ENCODE data around the gene ZNF530. TPM values are rescaled to one million over a fixed set of nuclear protein-coding genes. Genes with fewer than 3 reads are reported as not detected.

ZNF530 gene
- total and polyA plus RNA-seq, 7 donors, result 1.2 to 12.5 (median 2.5) TPM

- intact Hi-C loops (cut with DNase I), result no loop called here
- WGBS, 2 donors, result 61 to 63% methylated on average over 7 of the region's 7 CpGs
- Histone ChIP-seq H3K4me1 (no peaks in the 10 kb centered on the region), H3K27me3 (no peaks in the 10 kb centered on the region), H3K4me3 (no peak overlapping the region), H3K9me3 (peaks cover 34 to 71% (median 48%) of the 10 kb centered on the region in 4 donors), H3K36me3 (peaks cover 0 to 16% (median 2%) of the 10 kb centered on the region in 4 donors), H3K27ac (no peak overlapping the region)
- TF ChIP-seq POLR2AphosphoS5 (IDR thresholded peaks at IDR 0.05) (no peak), CTCF (IDR thresholded peaks at IDR 0.05) (no peak), POLR2A (IDR thresholded peaks at IDR 0.05) (no peak), EP300 (IDR thresholded peaks at IDR 0.05) (no peak)
- no peak for DNase-seq
These were observed 33.1 kb upstream of the ZNF530 start for GRCh38 chr19:57566396-57567265.

- DNase-seq, result no peak
- TF ChIP-seq CTCF (IDR thresholded peaks at IDR 0.05) (no peak), POLR2AphosphoS5 (IDR thresholded peaks at IDR 0.05) (no peak), POLR2A (IDR thresholded peaks at IDR 0.05) (no peak), EP300 (IDR thresholded peaks at IDR 0.05) (no peak)
- Histone ChIP-seq H3K4me3 (no peak overlapping the region), H3K27me3 (no peaks in the 10 kb centered on the region), H3K36me3 (peaks cover 33 to 56% (median 43%) of the 10 kb centered on the region in 4 donors), H3K4me1 (no peaks in the 10 kb centered on the region), H3K9me3 (peaks cover 70 to 96% (median 77%) of the 10 kb centered on the region in 4 donors), H3K27ac (no peak overlapping the region)
- intact Hi-C loops (cut with DNase I), result no loop called here
These were observed 29.0 kb upstream of the ZNF530 start for GRCh38 chr19:57570707-57571106.

- peaks cover 0 to under 1% (median 0%) of the 10 kb centered on the region in 4 donors for H3K4me1 ChIP-seq
- DNase-seq, result no peak
- H3K36me3 ChIP-seq, result peaks cover 33 to 72% (median 52%) of the 10 kb centered on the region in 4 donors
- intact Hi-C loops (cut with DNase I), result no loop called here
- H3K27me3 ChIP-seq, result no peaks in the 10 kb centered on the region
- peaks cover 62 to 80% (median 68%) of the 10 kb centered on the region in 4 donors for H3K9me3 ChIP-seq
- WGBS, 2 donors, result 95 to 97% methylated on average over 3 of the region's 3 CpGs
- no peak overlapping the region for H3K27ac ChIP-seq
- H3K4me3 ChIP-seq, result no peak overlapping the region
- TF ChIP-seq CTCF (IDR thresholded peaks at IDR 0.05), result no peak
- no peak for TF ChIP-seq POLR2AphosphoS5 (IDR thresholded peaks at IDR 0.05)
- TF ChIP-seq POLR2A (IDR thresholded peaks at IDR 0.05), result no peak
- TF ChIP-seq EP300 (IDR thresholded peaks at IDR 0.05), result no peak
These were observed 27.2 kb upstream of the ZNF530 start for GRCh38 chr19:57572415-57572947.

- H3K27ac ChIP-seq, result no peak overlapping the region
- H3K4me1 ChIP-seq, result peaks cover 0 to 16% (median 8%) of the 10 kb centered on the region in 4 donors
- H3K4me3 ChIP-seq, result no peak overlapping the region
- H3K27me3 ChIP-seq, result no peaks in the 10 kb centered on the region
- peaks cover 33 to 56% (median 49%) of the 10 kb centered on the region in 4 donors for H3K36me3 ChIP-seq
- peaks cover 35 to 49% (median 44%) of the 10 kb centered on the region in 4 donors for H3K9me3 ChIP-seq
- TF ChIP-seq POLR2A (IDR thresholded peaks at IDR 0.05) (no peak), POLR2AphosphoS5 (IDR thresholded peaks at IDR 0.05) (no peak), CTCF (IDR thresholded peaks at IDR 0.05) (no peak), EP300 (IDR thresholded peaks at IDR 0.05) (no peak)
- DNase-seq, result no peak
- intact Hi-C loops (cut with DNase I), result no loop called here
These were observed 23.0 kb upstream of the ZNF530 start for GRCh38 chr19:57576661-57577060.
